Loucy (cell line): Measurements from ENCODE around the gene ENPP1.

Experiments used
- H2AFZ ChIP-seq: fragments of 200-600 bp; sonication (generic); 2 replicates; pipeline ENCODE4 v1.6.0; 2016; ENCODE audit warnings: antibody characterized with exemption, mild to moderate bottlenecking, low read length, moderate library complexity
- H3F3A ChIP-seq: fragments of 200-600 bp; 2 replicates; pipeline ENCODE4 v1.6.0; 2016; ENCODE audit warnings: antibody characterized with exemption, low read depth, mild to moderate bottlenecking
- H3K27me3 ChIP-seq: fragments of 200-600 bp; sonication (generic); 2 replicates; pipeline ENCODE4 v1.6.1; 2014; ENCODE audit warnings: low read length, mild to moderate bottlenecking; ENCODE audit not compliant: insufficient read depth, poor library complexity, severe bottlenecking
- H3K36me3 ChIP-seq: fragments of 200-600 bp; sonication (generic); 2 replicates; pipeline ENCODE4 v1.6.1; 2016; ENCODE audit warnings: low read length; ENCODE audit not compliant: insufficient read depth
- H3K4me1 ChIP-seq: fragments of 200-600 bp; sonication (generic); 2 replicates; pipeline ENCODE4 v1.5.1; 2014; ENCODE audit warnings: low read length, mild to moderate bottlenecking; ENCODE audit not compliant: insufficient read depth, poor library complexity, severe bottlenecking
- H3K4me2 ChIP-seq: fragments of 200-600 bp; sonication (generic); 2 replicates; pipeline ENCODE4 v1.6.0; 2014; ENCODE audit warnings: antibody characterized with exemption, low read length, low read depth, mild to moderate bottlenecking; ENCODE audit not compliant: poor library complexity, severe bottlenecking
- H3K4me3 ChIP-seq: fragments of 200-600 bp; sonication (generic); 2 replicates; pipeline ENCODE4 v1.5.1; 2014; ENCODE audit warnings: low read length, mild to moderate bottlenecking, mixed read lengths; ENCODE audit not compliant: poor library complexity, severe bottlenecking
- H3K79me2 ChIP-seq: fragments of 200-600 bp; sonication (generic); 2 replicates; pipeline ENCODE4 v1.6.1; 2014; ENCODE audit warnings: low read length; ENCODE audit not compliant: insufficient read depth
- H3K9ac ChIP-seq: fragments of 200-600 bp; sonication (generic); 2 replicates; pipeline ENCODE4 v1.6.0; 2014; ENCODE audit warnings: mild to moderate bottlenecking, low read depth, low read length, moderate library complexity; ENCODE audit not compliant: poor library complexity, severe bottlenecking
- H3K9me2 ChIP-seq: fragments of 200-600 bp; sonication (generic); replicated peaks from 2 replicates; pipeline ENCODE4 v1.6.1; 2016; ENCODE audit warnings: low read depth, low read length, mixed read lengths
- H3K9me3 ChIP-seq: fragments of 200-600 bp; sonication (generic); 2 replicates; pipeline ENCODE4 v1.6.1; 2014; ENCODE audit warnings: mild to moderate bottlenecking, antibody characterized with exemption, low read length, low read depth; ENCODE audit not compliant: insufficient read depth
- H4K20me1 ChIP-seq: fragments of 200-600 bp; sonication (generic); 2 replicates; pipeline ENCODE4 v1.6.0; 2014; ENCODE audit warnings: antibody characterized with exemption, low read length, mild to moderate bottlenecking; ENCODE audit not compliant: insufficient read depth, poor library complexity, severe bottlenecking
- CTCF ChIP-seq: fragments of 200-600 bp; sonication (generic); conservative IDR thresholded peaks from 2 replicates; pipeline ENCODE4 v1.5.1; 2014; ENCODE audit warnings: mild to moderate bottlenecking, antibody characterized with exemption, low read length
- EZH2phosphoT487 ChIP-seq: fragments of 200-600 bp; IDR thresholded peaks from 2 replicates; pipeline ENCODE4 v1.6.1; 2018; ENCODE audit warnings: antibody characterized with exemption, mild to moderate bottlenecking, moderate library complexity, borderline replicate concordance

ENPP1 gene

GRCh38 chr6:131773284-131773950, 34.4 kb upstream of the ENPP1 start:
- Histone ChIP-seq H3K27me3 (peaks cover 74% of the 10 kb centered on the region), H2AFZ (no peak overlapping the region), H3F3A (no peaks in the 10 kb centered on the region), H3K79me2 (no peaks in the 10 kb centered on the region), H3K4me3 (no peak overlapping the region), H3K4me2 (no peak overlapping the region), H3K36me3 (no peaks in the 10 kb centered on the region), H4K20me1 (no peaks in the 10 kb centered on the region), H3K9me2 (no peaks in the 10 kb centered on the region), H3K9ac (no peak overlapping the region), H3K4me1 (no peaks in the 10 kb centered on the region), H3K9me3 (no peaks in the 10 kb centered on the region)
- TF ChIP-seq EZH2phosphoT487 (no peak), CTCF (no peak)

- Histone ChIP-seq H3K9me3 (no peaks in the 10 kb centered on the region), H2AFZ (no peak overlapping the region)
- TF ChIP-seq CTCF: no peak
- TF ChIP-seq EZH2phosphoT487: no peak
Observed at GRCh38 chr6:131775886-131776285, 31.9 kb upstream of the ENPP1 start.

GRCh38 chr6:131776985-131777384, 30.8 kb upstream of the ENPP1 start:
- H3F3A ChIP-seq: no peaks in the 10 kb centered on the region
- no peaks in the 10 kb centered on the region for H4K20me1 ChIP-seq
- H3K9me2 ChIP-seq: no peaks in the 10 kb centered on the region
- no peaks in the 10 kb centered on the region for H3K36me3 ChIP-seq
- H3K4me1 ChIP-seq: no peaks in the 10 kb centered on the region
- H3K9ac ChIP-seq: no peak overlapping the region
- no peak overlapping the region for H3K4me2 ChIP-seq
- peaks cover 84% of the 10 kb centered on the region for H3K27me3 ChIP-seq
- no peaks in the 10 kb centered on the region for H3K79me2 ChIP-seq
- TF ChIP-seq CTCF: no peak
- TF ChIP-seq EZH2phosphoT487: no peak
- H3K4me3 ChIP-seq: no peak overlapping the region
- H3K9me3 ChIP-seq: no peaks in the 10 kb centered on the region
- no peak overlapping the region for H2AFZ ChIP-seq

More at GRCh38 chr6:131775886-131776285, 31.9 kb upstream of the ENPP1 start:
- Histone ChIP-seq H3K9me2 (no peaks in the 10 kb centered on the region), H3K4me2 (no peak overlapping the region), H3K4me1 (no peaks in the 10 kb centered on the region), H4K20me1 (no peaks in the 10 kb centered on the region), H3F3A (no peaks in the 10 kb centered on the region), H3K36me3 (no peaks in the 10 kb centered on the region), H3K4me3 (no peak overlapping the region), H3K9ac (no peak overlapping the region), H3K79me2 (no peaks in the 10 kb centered on the region), H3K27me3 (peaks cover 77% of the 10 kb centered on the region)
